GM18873 (cell line): ENCODE measurements around the gene HES3.

ENCODE experiments used
- ATAC-seq: cut with Tn5 transposase; IDR thresholded peaks from one replicate; pipeline ENCODE4 v1.9.1; 2021; ENCODE audit warnings: mild to moderate bottlenecking, moderate library complexity, moderate number of reproducible peaks; ENCODE audit not compliant: unreplicated experiment, low FRiP score

The HES3 gene

GRCh38 chr1:6294890-6295556, 51.0 kb downstream of the HES3 start:
- no peak for ATAC-seq
